ENCODE data around the gene TNS3.
"Not testable (repeated sequence)": the region's sequence is repeated elsewhere in the genome, so short reads cannot be mapped to it uniquely, and the experiment has no call there.

The TNS3 gene

GRCh38 chr7:47602272-47603004, 20.5 kb upstream of the TNS3 start:
- DNase-seq, result no peak

- no peak for DNase-seq
Observed at GRCh38 chr7:47601881-47602249, 20.0 kb upstream of the TNS3 start.

DNA sequence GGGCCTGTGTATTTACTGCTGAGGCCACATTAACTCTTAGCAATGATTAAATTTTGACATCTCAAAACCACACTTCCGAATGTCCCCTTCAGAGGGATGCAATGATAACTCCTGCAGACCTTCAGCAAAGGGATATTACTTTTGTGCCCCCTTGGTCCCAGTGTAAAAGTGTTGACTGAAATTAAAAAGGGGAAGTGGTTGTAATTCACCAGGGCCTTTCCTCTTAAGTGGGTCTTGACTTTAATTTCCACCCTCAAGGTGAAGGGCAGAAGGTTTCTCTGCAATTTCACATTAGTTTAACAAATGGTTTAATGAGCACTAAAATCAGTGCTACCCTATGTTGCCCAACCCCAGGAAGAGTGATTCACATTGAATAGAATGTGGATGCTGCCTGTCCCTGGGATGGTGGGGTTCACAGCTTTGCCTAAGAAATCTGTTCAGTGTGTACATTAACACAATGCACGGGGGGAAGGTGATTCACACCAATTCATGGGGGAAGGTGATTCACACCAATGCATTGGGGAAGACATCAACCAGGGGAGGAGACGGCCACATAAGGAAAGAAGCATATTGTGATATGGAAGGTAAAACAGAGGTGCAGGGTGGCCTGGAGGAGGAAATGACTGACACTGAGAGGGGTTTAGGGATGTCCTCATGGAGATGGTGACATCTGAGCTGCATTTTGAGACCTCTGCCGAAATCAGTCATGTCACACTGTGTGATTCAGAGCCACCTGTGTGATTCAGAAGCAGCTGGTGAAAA, 19.4 kb upstream of the TNS3 start:
- no peak for DNase-seq

DNA sequence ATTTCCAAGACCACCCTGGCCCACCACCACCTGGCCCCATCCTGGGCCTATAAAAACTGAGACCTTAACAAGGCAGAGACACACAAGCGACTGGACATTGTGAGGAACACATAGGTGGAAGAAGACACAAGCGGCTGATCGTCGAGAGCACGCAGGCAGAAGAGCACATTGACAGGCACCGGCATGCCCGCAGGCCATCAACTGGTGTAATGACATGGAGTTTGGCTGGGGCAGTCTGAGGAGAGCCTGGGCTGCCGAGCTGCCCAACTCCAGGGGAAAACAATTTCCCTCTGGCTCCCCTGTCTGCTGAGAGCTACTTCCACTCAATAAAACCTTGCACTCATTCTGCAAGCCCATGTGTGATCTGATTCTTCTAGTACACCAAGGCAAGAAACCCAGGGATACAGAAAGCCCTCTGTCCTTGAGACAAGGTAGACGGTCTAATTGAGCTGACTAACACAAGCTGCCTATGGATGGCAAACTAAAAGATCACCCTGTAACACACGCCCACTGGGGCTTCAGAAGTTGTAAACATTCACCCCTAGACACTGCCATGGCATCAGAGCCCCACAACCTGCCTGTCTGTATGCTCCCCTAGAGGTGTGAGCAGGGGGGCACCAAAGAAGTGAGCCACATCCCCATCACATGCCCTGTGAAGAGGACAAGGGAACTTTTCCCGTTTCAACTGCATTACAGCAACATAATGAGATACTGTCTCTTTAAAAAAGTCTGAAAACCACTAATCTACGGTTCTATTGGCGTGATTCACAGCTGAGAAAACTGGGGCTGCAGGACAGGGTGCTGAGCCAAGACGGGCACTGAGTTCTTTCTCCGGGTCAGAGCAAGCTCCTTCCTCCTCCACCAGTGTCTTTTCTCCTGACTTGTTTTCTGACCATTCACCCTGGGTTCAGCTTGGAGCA, 18.5 kb upstream of the TNS3 start:
- no peak for DNase-seq

GRCh38 chr7:47597379-47597778, 15.5 kb upstream of the TNS3 start:
- DNase-seq, result no peak

DNA sequence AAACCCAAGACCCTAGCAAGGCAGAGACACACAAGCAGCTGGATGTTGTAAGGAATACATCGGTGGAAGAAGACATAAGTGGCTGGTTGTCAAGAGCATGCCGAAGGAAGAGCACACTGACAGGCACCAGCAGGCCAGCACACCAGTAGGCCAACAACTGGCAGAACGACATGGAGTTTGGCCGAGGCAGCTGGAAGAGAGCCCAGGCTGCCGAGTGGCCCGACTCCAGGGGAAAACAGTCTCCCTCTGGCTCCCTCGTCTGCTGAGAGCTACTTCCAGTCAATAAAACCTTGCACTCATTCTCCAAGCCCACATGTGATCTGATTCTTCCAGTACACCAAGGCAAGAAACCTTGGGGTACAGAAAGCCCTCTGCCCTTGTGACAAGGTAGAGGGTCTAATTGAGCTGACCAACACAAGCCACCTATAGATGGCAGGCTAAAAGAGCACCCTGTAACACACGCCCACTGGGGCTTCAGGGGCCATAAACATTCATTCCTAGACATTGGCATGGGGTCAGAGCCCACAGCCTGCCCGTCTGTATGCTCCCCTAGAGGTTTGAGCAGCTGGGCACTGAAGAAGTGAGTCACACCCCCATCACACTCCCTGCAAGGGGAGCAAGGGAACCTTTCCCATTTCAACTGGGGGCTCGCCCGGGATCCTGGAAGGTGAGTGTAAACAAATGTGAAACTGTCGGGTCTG, 14.7 kb upstream of the TNS3 start:
- no peak for DNase-seq

DNA sequence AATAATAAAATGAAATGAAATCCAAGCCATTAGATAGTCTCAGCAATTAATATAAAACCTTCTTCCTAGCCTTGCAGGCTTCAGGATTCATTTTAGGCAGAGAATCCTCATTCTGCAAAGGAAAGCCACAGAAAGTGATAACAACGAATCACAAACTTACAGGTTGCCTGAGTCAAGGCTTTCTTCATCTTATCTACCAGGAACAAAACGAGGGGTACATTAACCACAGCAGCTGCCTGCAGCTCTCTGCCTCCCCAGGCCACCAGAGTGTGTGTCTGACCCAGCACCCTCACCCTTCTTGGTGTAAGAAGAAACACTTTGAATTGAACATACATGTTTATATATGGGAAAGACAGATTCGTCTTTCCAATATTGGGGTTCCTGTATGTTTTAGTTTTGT, 12.5 kb upstream of the TNS3 start:
- no peak for DNase-seq

- DNase-seq, result no peak
Observed at GRCh38 chr7:47591655-47592572, 10.0 kb upstream of the TNS3 start.

GRCh38 chr7:47591089-47591654, 9.3 kb upstream of the TNS3 start:
- no peak for DNase-seq

DNA sequence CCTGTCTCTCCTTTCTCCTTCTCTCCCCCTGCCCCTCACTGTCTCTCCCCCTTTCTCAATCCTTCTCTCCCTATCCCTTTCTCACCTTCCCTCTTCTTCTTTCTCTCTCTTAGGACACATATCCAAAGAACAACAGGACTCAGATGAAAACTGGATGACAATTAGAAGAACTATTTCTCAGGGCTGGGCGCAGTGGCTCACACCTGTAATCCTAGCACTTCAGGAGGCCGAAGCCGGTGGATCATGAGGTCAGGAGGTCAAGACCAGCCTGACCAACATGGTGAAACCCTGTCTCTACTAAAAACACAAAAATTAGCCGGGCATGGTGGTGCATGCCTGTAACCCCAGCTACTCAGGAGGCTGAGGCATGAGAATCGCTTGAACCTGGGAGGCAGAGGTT, 8.3 kb upstream of the TNS3 start:
- not testable (repeated sequence) for DNase-seq

GRCh38 chr7:47588704-47589225, 6.9 kb upstream of the TNS3 start:
- DNase-seq, result no peak

- DNase-seq, result no peak
Observed at GRCh38 chr7:47587976-47588375, 6.1 kb upstream of the TNS3 start.

DNA sequence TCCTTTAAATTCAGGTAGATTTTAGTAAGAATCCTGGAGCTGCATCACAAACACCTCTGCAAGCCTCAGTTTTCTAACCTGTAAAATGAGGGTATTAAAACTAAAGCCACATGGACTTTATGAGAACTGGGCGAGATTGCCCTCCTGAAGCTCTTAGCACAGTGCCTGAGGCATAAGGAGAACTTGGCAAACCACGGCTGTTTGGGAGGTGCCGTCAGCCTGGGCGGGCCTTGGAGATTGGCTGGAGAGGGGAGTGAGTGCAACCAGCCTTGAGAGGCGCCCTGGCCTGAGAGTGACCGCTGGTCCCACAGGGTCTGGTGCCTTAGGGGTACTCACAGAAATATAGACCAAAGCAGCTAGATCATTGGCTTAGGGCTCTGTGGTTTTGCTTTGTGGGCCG, 5.4 kb upstream of the TNS3 start:
- no peak for DNase-seq

GRCh38 chr7:47586925-47587324, 5.0 kb upstream of the TNS3 start:
- no peak for DNase-seq

GRCh38 chr7:47586161-47586670, 4.3 kb upstream of the TNS3 start:
- not testable (repeated sequence) for DNase-seq

DNA sequence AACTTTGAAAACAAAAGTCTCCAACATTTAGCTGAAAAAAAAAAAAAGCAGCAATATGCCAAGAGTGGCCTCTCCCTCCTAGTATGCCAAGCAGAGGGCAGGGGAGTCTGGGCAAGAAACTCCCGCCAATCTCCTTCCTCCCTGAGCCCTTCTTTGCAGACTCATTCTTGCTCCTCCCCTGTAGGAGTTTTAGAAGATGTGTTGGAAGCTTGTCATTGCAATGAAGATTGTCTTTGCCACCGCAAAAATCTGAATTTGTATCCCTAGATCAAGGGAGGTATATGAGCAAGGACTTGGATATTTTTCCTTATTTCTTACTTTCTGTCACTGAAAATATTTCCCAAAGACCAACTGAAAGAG, 2.6 kb upstream of the TNS3 start:
- DNase-seq, result no peak

DNA sequence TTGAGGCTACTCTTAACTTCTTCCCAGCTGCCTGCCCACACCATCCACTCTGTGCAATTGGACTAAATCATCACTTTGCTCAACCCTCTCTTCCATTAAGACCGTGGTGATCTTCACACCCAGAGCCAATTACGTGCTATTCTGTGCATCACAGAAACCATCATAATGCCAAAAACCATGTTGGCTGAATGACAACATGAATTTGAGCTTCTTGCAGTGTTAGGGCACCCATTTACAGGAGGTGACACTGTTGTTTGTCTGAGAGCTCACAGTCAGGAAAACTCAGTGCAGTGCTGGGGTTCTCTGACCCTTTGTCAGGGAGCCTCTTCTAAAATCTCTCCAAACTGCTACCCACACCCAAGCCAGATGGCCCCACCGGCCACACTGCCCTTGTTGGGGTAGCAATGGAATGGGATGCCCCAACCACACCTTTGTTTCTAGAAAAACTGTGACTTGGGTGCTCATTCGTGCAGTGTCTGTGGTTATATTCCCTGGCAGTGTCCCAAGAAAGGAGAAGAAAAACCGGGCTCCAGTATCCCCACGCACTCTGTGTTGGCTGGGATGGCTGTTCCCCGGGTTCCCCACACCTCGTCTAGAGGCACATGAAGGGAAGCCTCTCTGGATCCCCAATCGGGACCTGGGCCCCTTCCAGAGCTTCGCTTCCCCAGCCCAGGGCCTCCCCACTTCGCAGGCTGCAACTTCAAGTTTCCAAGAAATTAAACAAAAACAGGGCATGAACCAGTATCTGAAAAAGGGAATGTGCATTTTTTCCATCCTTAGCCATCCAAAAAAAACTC, 2.0 kb upstream of the TNS3 start:
- DNase-seq, result no peak

- no peak for DNase-seq
Observed at GRCh38 chr7:47582764-47583738, 1.1 kb upstream of the TNS3 start.

DNA sequence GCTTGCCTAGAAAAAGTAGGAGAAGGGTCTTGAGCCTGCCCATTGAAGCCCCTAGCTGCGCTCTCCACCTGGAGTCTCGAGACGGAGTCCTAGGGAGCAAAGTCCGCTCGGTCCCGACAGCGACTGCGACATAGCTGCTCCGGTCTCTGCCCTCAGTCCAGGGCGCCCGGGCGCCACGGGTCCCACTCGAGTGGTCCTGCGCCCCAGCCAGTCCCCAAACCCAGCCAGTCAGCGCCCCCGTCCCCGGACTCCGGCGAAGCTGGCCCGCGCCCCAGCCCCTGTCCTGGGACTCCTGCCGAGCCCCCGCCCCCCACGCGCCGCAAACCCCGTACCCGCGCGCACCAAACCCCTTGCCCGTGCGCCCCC, 490 bp downstream of the TNS3 start:
- no peak for DNase-seq

Measured in NCI-H2081 treated with DMSO at 0.1 percent for 48 hours (cell line).